LNCaP clone FGC (cell line): ENCODE results near the gene COQ2.

Experiments used
- DNase-seq: peaks from one replicate; pipeline ENCODE4 v3.0.0-alpha.2; 2011; ENCODE audit warnings: low read depth
- H3K4me3 ChIP-seq: 2 replicates; pipeline ENCODE4 v1.5.1; 2011; ENCODE audit warnings: mild to moderate bottlenecking, low read depth, low read length, control low read depth
- CTCF ChIP-seq: IDR thresholded peaks from 2 replicates; pipeline ENCODE4 v1.5.1; 2012; ENCODE audit warnings: mild to moderate bottlenecking; ENCODE audit not compliant: control insufficient read depth, insufficient read depth; ENCODE audit errors: extremely low read depth

The COQ2 gene

GRCh38 chr4:83267830-83268475, 16.6 kb downstream of the COQ2 start:
- DNase-seq: no peak
- H3K4me3 ChIP-seq: no peak overlapping the region
- TF ChIP-seq CTCF: no peak

- no peak for DNase-seq
- TF ChIP-seq CTCF: no peak
- H3K4me3 ChIP-seq: no peak overlapping the region
Observed at GRCh38 chr4:83267121-83267829, 17.3 kb downstream of the COQ2 start.

DNA sequence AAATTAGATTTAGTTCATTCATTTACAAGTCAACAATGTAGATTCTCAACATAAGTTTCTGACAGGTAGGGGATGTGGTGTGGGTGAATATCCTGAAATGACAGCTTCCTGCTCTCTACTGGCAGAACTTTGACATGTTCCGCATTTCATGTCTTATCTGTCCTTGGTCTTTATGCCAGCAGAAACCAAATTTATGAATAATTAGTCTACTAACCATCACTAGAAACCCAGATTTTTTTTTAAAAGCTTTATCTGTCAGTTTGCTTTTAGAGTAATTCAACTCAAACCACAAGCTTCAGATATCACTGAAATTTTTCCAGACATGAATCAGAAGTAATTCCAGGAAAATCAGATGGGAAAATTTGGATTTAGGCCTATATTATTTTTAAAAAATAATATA, 17.9 kb downstream of the COQ2 start:
- no peak for TF ChIP-seq CTCF
- H3K4me3 ChIP-seq: no peak overlapping the region
- no peak for DNase-seq

GRCh38 chr4:83263106-83263505, 21.5 kb downstream of the COQ2 start:
- TF ChIP-seq CTCF: no peak
- no peak for DNase-seq

DNA sequence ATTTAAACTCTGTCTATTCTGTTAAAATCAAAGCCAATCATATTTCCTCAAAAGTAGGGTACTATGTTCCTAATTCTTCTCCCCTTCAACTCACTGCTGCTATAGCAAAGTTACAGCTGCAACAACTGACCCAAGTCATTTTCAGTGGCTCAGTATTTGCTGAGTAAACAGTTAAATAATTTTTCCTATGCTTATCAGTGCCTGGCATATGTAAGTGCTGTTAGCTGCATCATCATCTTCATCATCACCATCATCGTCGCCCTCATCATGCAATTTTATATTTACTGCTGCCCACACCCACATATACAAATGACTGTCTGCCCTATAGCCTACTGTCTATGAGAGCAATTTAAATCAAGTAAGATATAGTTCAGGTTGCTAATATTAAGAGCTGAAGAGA, 21.9 kb downstream of the COQ2 start:
- H3K4me3 ChIP-seq: no peak overlapping the region
- TF ChIP-seq CTCF: no peak
- DNase-seq: no peak

More at GRCh38 chr4:83263106-83263505, 21.5 kb downstream of the COQ2 start:
- no peak overlapping the region for H3K4me3 ChIP-seq

DNA sequence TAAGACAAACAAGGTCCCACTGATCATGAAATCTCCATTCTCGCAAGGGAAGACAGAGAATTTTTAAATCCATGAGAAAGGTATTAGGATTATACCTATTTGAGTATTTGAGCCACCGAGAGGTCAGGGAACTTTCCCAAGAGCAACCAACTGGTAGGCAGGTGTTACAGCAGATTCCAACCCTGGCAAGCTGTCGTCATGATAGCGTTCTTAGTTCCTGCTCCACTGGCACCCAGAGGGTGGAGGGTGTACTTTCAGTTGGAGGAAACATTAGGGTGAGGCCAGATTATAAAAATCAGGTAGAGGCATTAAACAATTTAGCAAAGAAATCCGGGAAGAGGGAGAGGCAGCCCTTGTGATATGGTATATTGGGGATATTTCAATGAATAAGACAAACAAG, 23.3 kb downstream of the COQ2 start:
- no peak for DNase-seq
- H3K4me3 ChIP-seq: no peak overlapping the region
- no peak for TF ChIP-seq CTCF
